Testis (tissue), 3 donors: ENCODE results near the gene INPP5B. TPM values are rescaled to one million over a fixed set of nuclear protein-coding genes. Genes with fewer than 3 reads are reported as not detected.

Source experiments
- DNase-seq: peaks from one replicate; pipeline ENCODE4 v3.0.0-alpha.2; 2019
- H3K27ac ChIP-seq, 2 donors: fragments of 200-600 bp; sonication (generic); one replicate each; pipeline ENCODE4 v1.5.1; 2019
- H3K27me3 ChIP-seq: fragments of 200-600 bp; sonication (generic); one replicate; pipeline ENCODE4 v1.5.1; 2019
- H3K36me3 ChIP-seq: fragments of 200-600 bp; sonication (generic); one replicate; pipeline ENCODE4 v1.5.1; 2017; ENCODE audit warnings: low read depth; ENCODE audit errors: missing control alignments
- H3K4me1 ChIP-seq: fragments of 200-600 bp; sonication (generic); one replicate; pipeline ENCODE4 v1.5.1; 2019
- H3K4me3 ChIP-seq, 2 donors: fragments of 200-600 bp; sonication (generic); one replicate each; pipeline ENCODE4 v1.5.1; 2017 to 2019
- H3K9me3 ChIP-seq: fragments of 200-600 bp; sonication (generic); one replicate; pipeline ENCODE4 v1.5.1; 2017
- CTCF ChIP-seq, 3 experiments: fragments of 450-650 bp in 2 of 3; fragments of 200-600 bp in 1 of 3; sonication (generic) in 1 of 3; IDR thresholded peaks; one replicate each; pipeline ENCODE4 v1.5.1; 2016 to 2019; ENCODE audit warnings: antibody characterized with exemption in 3 of 3, mild to moderate bottlenecking in 2 of 3, moderate library complexity in 1 of 3
- POLR2A ChIP-seq: fragments of 450-650 bp; IDR thresholded peaks from one replicate; pipeline ENCODE4 v1.6.1; 2017; ENCODE audit warnings: antibody characterized with exemption, mild to moderate bottlenecking, moderate library complexity
- WGBS, 2 donors: methylation state at CpG; one replicate each; pipeline ENCODE4 v1.1.5; 2018; 5-methylcytosine and 5-hydroxymethylcytosine counted together
- intact Hi-C: fragments of 100-400 bp; cut with DNase I; formaldehyde crosslinking; loops from one replicate; pipeline ENCODE4 v1.15.1; 2023; ENCODE audit warnings: low total_unique reads
- polyA plus RNA-seq: library from polyadenylated mRNA; stranded (reverse); fragments of 350-450 nt; fragmentation: Illumina TruSeq; extraction: RNeasy Lipid Tissue Mini Kit (QIAGEN cat#74804); gene quantifications from one replicate; pipeline ENCODE4 v1.2.3, GENCODE V29; 2014; ENCODE audit warnings: low read depth, low replicate concordance; ENCODE audit not compliant: insufficient read depth
- total RNA-seq, 2 donors: library from RNA; depleted of rRNA; stranded (reverse); fragments of >200 nt; gene quantifications; one replicate each; pipeline ENCODE4 v1.2.3, GENCODE V29; 2016

The INPP5B gene
- total and polyA plus RNA-seq, 3 donors from 2014 or later, result 15.3 to 31.6 (median 24.1) TPM

GRCh38 chr1:37926038-37926924 lies 20.6 kb downstream of the INPP5B start:
- Histone ChIP-seq H3K9me3 (no peaks in the 10 kb centered on the region), H3K4me3 (no peak overlapping the region), H3K4me1 (peaks cover 19% of the 10 kb centered on the region), H3K27me3 (no peaks in the 10 kb centered on the region), H3K27ac (peak overlapping the region in 1 of 2 donors; percentile 66), H3K36me3 (no peaks in the 10 kb centered on the region)
- TF ChIP-seq CTCF (IDR thresholded peaks at IDR 0.05) (no peak), POLR2A (no peak)
- 44 to 56% methylated on average over 13 of the region's 13 CpGs for WGBS, 2 donors
- intact Hi-C loops, result no loop called here
- no peak for DNase-seq

GRCh38 chr1:37925316-37925715 lies 21.5 kb downstream of the INPP5B start:
- Histone ChIP-seq H3K27ac (peak overlapping the region in 1 of 2 donors; percentile 66), H3K4me1 (peaks cover 10% of the 10 kb centered on the region), H3K36me3 (no peaks in the 10 kb centered on the region), H3K27me3 (no peaks in the 10 kb centered on the region), H3K9me3 (no peaks in the 10 kb centered on the region), H3K4me3 (no peak overlapping the region)
- intact Hi-C loops, result no loop called here
- WGBS, 2 donors, result 74 to 79% methylated on average over 4 of the region's 4 CpGs
- no peak for DNase-seq
- TF ChIP-seq CTCF (IDR thresholded peaks at IDR 0.05) (no peak), POLR2A (no peak)

- Histone ChIP-seq H3K9me3 (no peaks in the 10 kb centered on the region), H3K27ac (no peak overlapping the region), H3K27me3 (no peaks in the 10 kb centered on the region), H3K4me1 (peaks cover 10% of the 10 kb centered on the region), H3K36me3 (no peaks in the 10 kb centered on the region), H3K4me3 (no peak overlapping the region)
- no peak for DNase-seq
- intact Hi-C loops, result no loop called here
- no peak for TF ChIP-seq CTCF (IDR thresholded peaks at IDR 0.05)
- no peak for TF ChIP-seq POLR2A
- WGBS, 2 donors, result 89 to 94% methylated on average over 3 of the region's 3 CpGs
Observed at GRCh38 chr1:37923551-37923889, 23.3 kb downstream of the INPP5B start.

GRCh38 chr1:37922767-37923550 lies 23.9 kb downstream of the INPP5B start:
- 64 to 66% methylated on average over 4 of the region's 4 CpGs for WGBS, 2 donors
- Histone ChIP-seq H3K27ac (no peak overlapping the region), H3K36me3 (no peaks in the 10 kb centered on the region), H3K9me3 (no peaks in the 10 kb centered on the region), H3K4me3 (no peak overlapping the region), H3K27me3 (no peaks in the 10 kb centered on the region), H3K4me1 (peaks cover 10% of the 10 kb centered on the region)
- no peak for TF ChIP-seq CTCF (IDR thresholded peaks at IDR 0.05)
- no peak for TF ChIP-seq POLR2A
- intact Hi-C loops, result no loop called here
- DNase-seq, result no peak
